HG02870 (cell line): Measurements from ENCODE around the gene SLC5A1.

Experiments used
- ATAC-seq: cut with Tn5 transposase; IDR thresholded peaks from one replicate; pipeline ENCODE4 v1.9.1; 2021; ENCODE audit warnings: mild to moderate bottlenecking, moderate library complexity; ENCODE audit not compliant: unreplicated experiment

The SLC5A1 gene

GRCh38 chr22:32050678-32051515 is 7.8 kb downstream of the SLC5A1 start:
- ATAC-seq = no peak

GRCh38 chr22:32052244-32052643 is 9.2 kb downstream of the SLC5A1 start:
- no peak for ATAC-seq

- no peak for ATAC-seq
These were observed 10.1 kb downstream of the SLC5A1 start for GRCh38 chr22:32052936-32053791.

GRCh38 chr22:32055069-32055468 is 12.0 kb downstream of the SLC5A1 start:
- no peak for ATAC-seq

- no peak for ATAC-seq
These were observed 15.7 kb downstream of the SLC5A1 start for GRCh38 chr22:32058656-32059260.

GRCh38 chr22:32059426-32059825 is 16.4 kb downstream of the SLC5A1 start:
- no peak for ATAC-seq

- no peak for ATAC-seq
These were observed 20.6 kb downstream of the SLC5A1 start for GRCh38 chr22:32063701-32064100.

GRCh38 chr22:32066820-32067219 is 23.8 kb downstream of the SLC5A1 start:
- no peak for ATAC-seq

GRCh38 chr22:32067613-32068012 is 24.6 kb downstream of the SLC5A1 start:
- ATAC-seq = no peak

- no peak for ATAC-seq
These were observed 26.7 kb downstream of the SLC5A1 start for GRCh38 chr22:32069579-32070372.

GRCh38 chr22:32073262-32073661 is 30.2 kb downstream of the SLC5A1 start:
- ATAC-seq = no peak

GRCh38 chr22:32073823-32074380 is 30.8 kb downstream of the SLC5A1 start:
- no peak for ATAC-seq

GRCh38 chr22:32075997-32076760 is 33.1 kb downstream of the SLC5A1 start:
- ATAC-seq = no peak

GRCh38 chr22:32076761-32077084 is 33.7 kb downstream of the SLC5A1 start:
- no peak for ATAC-seq

GRCh38 chr22:32077151-32077550 is 34.1 kb downstream of the SLC5A1 start:
- ATAC-seq = no peak

- no peak for ATAC-seq
These were observed 36.3 kb downstream of the SLC5A1 start for GRCh38 chr22:32079130-32080089.

GRCh38 chr22:32080904-32081303 is 37.8 kb downstream of the SLC5A1 start:
- no peak for ATAC-seq

- ATAC-seq = no peak
These were observed 39.3 kb downstream of the SLC5A1 start for GRCh38 chr22:32082331-32082730.

- no peak for ATAC-seq
These were observed 39.9 kb downstream of the SLC5A1 start for GRCh38 chr22:32083000-32083399.
